Stimulated activated CD8-positive, alpha-beta memory T cell treated with anti-CD3 and anti-CD28 coated beads, Interleukin-7, amount 100 ng/mL, for 48 hours (primary cell): ENCODE measurements around the gene ALOXE3.

ENCODE experiments used
- DNase-seq, 2 donors: peaks; one replicate each; pipeline ENCODE4 v3.0.0-alpha.2; 2020; ENCODE audit warnings: low read depth in 1 of 2; ENCODE audit errors: extremely low read depth in 1 of 2

Gene ALOXE3

GRCh38 chr17:8142887-8143580 lies 24.7 kb upstream of the ALOXE3 start:
- no peak for DNase-seq

GRCh38 chr17:8142158-8142886 lies 24.0 kb upstream of the ALOXE3 start:
- no peak for DNase-seq

GRCh38 chr17:8141741-8142140 lies 23.4 kb upstream of the ALOXE3 start:
- DNase-seq: no peak

GRCh38 chr17:8141045-8141444 lies 22.7 kb upstream of the ALOXE3 start:
- DNase-seq: no peak

- no peak for DNase-seq
Measured at GRCh38 chr17:8140065-8141029, 22.0 kb upstream of the ALOXE3 start.

- peak; percentile 94 to 95 for DNase-seq
Measured at GRCh38 chr17:8138672-8139371, 20.5 kb upstream of the ALOXE3 start.

- no peak for DNase-seq
Measured at GRCh38 chr17:8138374-8138671, 20.0 kb upstream of the ALOXE3 start.

DNA sequence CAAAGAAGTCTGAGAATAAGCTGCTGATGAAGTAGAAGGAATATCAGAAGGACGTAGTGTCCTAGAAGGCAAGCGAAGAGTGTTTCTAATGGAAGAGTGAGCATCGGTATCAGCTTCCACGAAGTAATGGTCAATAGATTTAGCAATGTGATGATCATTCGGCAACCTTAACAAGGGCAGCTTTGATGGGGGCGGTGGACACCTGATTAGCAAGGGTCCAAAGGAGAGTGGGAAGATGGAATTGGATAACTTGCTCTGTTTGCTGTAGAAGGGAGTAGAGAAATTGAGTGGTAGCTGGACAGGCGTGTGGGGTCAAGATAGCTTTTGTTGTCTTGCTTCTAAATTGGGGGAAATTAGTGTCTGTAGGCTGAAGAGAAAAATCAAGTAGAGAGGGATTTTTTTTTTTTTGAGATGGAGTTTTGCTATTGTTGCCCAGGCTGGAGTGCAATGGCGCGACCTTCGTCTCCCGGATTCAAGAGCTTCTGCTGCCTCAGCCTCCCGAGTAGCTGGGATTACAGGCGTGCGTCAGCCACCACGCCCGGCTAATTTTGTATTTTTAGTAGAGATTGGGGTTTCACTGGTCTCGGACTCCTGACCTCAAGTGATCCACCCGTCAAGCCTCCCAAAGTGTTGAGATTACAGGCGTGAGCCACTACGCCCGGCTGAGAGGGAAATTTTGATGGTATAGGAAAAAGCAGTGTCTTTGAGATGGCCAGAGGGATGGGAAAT lies 19.5 kb upstream of the ALOXE3 start:
- no peak for DNase-seq

GRCh38 chr17:8133941-8134340 lies 15.6 kb upstream of the ALOXE3 start:
- DNase-seq: no peak

GRCh38 chr17:8133399-8133798 lies 15.1 kb upstream of the ALOXE3 start:
- no peak for DNase-seq

GRCh38 chr17:8131844-8132441 lies 13.6 kb upstream of the ALOXE3 start:
- no peak for DNase-seq

DNA sequence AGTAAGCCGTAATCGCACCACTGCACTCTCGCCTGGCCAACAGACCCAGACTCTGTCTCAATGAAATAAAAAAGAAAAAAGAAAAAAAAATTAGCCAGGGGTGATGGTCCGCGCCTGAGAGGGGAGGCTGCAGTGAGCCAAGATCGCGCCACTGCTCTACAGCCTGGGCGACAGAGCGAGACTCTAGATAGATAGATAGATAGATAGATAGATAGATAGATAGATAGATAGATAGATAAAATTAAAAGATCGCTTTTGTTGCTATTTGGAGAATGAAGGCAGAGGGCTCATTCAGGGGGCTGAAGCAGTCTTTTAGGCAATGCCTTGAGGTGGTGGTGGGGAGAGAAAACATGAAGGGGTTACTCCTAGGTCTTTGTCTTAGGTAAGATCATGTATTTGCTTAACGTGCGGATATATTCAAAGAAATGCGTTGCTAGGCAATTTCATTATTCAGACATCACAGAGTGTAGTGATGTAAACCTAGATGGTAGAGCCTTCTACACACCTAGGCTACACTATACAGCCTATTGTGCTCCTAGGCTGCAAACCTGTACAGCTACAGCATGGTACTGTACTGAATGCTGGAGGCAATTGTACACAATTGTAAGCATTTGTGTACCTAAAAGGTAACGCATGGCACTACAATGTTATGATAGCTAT lies 9.9 kb upstream of the ALOXE3 start:
- DNase-seq: no peak

DNA sequence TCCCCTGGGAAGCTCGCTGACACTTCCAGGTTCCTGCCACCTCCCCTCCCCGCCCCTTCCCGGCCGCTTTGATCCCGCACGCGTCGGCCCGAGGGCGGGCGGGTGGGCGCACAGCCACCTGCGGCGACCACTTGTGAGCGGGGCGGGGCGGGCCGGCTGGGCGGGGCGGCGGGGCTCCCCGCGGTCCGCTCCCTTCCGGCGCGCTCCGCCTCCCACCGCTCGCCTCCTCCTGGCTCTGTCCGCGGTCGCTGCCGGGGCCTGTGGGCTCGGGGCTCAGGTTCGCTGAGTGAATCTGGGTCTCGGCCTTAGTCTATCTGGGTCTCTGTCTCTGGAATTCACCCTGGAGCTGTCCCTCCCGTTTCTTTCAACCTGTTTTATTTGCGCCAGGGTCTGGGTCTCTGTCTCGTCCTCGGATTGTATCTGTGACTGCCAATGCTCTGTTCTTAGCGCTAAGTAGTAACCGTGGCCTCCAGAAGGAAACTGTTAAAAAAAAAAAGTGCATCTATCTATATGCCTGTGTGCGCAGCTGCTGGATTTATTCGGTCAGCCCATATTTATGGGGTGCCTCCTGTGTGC lies 8.3 kb upstream of the ALOXE3 start:
- DNase-seq: no peak

DNA sequence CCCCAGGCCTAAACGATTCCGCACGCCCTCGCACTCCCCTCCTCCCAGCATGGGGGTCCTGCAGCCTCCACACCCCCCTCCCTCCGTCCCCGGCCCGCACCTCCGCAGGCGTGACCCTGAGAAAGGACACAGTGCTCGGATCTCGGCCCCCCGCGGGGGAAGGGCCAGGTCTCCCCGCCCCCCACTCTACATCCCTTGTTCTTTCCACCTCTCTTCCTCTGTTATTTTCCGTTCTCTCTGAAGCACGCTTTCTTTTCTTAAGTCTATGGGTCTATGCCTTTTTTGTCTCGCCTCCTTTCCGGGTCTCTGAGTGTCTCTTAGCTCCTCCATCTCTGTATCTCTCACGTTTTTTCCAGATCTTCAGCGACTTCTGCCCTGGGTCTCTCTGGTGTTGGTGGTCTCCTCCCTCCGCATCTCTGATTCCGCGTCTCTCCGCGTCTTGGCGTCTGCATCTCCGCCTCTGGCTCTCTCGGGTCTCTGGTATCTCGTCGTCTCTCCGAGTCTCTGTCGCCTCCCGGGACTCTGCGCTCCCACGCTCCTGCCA lies 7.7 kb upstream of the ALOXE3 start:
- DNase-seq: no peak

- DNase-seq: peak; percentile 72 to 78
Measured at GRCh38 chr17:8125154-8125946, 7.0 kb upstream of the ALOXE3 start.

GRCh38 chr17:8124350-8125153 lies 6.2 kb upstream of the ALOXE3 start:
- DNase-seq: no peak

DNA sequence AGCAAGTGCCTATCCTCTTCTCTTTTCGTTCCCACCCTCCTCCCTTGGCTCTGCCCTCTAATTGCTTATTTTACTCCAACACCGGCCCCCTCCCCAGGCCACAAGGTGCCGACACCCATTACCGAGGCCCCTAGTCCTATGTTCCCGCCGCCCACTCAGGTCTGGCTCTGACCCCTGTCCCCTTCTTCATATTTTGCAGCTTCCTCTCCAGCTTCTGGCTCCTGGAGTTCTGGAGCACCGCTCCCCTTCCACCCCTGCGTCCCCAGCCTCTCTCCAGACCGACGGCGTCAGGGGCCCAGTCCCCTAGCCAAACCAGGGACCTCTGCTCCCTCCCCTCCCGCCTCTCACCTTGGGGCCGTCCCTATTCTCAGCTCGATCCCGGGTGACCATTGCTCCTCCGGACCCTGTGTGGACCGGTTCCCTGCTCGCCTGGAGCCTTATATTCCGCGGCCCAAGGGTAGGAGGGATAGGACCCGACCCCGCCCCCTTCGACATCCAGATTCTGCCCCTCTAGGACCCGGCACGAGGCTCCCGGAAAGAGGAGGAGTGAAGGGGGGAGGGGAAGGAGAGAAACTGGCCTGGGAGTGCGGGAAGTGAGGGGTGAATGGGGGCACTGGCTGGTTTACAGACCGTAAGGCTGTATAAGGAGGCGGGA lies 5.5 kb upstream of the ALOXE3 start, which contains the start of gene HES7:
HES7 (minus strand) TSS at position 412 of the 655 bp plus-strand sequence; CDS start at position 390, 22 bp downstream.
- no peak for DNase-seq
